ENCODE data around the gene PTPRN2.

PTPRN2 gene

DNA sequence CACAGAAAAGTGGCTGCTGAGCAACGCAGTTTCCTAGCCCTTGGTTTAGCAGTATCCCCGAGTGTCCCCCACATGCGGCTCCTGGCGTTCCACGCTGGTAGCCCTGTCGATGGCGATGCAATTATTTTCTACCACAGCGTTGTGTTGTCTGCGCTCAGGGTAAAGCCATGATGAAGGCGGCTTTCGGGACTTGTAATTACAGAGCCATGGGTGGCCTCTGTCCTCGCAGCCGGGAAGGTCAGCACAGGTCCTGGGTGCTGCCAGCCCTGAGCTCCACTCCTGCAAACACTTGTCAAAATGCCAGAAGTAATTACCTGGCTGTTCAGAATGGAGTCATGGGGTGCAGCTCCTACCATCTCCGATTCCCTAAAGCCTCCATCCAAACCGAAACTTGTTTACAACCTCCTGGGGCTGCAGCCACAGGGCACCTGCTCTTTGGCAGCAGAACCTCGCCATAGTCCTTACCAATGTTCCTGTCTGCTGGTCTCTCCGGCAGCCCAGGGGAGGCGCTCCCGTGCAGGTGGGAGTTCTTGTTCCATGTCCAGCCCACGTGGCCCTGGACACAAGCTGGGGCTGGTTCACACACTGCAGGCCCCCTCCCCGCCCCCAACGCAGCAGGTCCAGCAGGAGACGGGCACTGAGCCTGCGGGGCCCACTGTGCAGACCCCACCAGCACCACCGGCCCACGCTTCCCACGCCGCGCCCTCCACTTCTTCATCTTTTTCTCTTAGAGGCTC, 512.6 kb downstream of the PTPRN2 start:
- no peak for DNase-seq

GRCh38 chr7:158073845-158074840, 513.5 kb downstream of the PTPRN2 start:
- no peak for DNase-seq

DNA sequence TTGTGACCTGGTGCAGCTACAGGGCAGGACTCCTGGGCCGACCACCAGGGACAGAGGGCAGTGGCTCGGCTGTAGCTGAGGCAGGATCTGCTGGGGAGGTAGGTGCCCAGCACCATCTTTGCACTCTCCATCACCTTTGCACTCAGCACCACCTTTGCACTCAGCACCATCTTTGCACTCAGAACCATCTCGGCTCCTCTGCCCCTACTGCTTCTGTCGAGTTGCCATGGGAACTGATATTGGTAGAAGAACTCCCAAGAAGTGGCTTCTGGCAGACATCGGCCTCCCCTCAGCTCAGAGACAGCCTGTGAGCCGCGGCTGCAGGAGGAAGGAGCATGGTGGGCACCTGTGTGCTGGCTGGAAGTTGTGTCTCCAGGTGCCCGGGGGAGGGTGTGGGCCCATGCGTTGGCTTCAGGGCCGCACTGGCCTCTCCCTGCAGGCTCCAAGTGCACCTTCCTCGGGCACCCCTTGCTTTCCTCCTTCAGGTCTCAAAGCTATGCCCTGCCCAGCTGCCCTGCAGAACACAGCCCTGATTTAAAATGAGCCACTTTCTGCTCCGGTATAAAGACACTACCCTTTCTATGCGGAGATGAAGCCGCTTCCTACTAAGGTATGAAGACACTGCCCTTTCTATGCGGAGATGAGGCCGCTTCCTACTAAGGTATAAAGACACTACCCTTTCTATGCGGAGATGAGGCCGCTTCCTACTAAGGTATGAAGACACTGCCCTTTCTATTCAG, 514.5 kb downstream of the PTPRN2 start:
- DNase-seq = no peak

DNA sequence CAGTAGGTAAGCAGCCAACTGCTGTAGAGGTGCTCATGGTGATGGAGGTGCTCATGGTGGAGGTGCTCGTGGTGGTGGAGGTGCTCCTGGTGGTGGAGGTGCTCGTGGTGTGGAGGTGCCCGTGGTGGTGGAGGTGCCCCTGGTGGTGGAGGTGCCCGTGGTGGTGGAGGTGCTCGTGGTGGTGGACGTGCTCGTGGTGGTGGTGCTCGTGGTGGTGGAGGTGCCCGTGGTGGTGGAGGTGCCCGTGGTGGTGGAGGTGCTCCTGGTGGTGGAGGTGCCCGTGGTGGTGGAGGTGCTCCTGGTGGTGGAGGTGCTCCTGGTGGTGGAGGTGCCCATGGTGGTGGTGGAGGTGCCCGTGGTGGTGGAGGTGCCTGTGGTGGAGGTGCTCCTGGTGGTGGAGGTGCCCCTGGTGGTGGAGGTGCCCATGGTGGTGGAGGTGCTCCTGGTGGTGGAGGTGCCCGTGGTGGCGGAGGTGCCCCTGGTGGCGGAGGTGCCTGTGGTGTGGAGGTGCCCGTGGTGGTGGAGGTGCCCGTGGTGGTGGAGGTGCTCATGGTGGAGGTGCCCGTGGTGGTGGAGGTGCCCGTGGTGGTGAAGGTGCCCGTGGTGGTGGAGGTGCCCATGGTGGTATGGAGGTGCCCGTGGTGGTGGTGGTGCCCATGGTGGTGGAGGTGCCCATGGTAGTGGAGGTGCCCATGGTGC, 517.3 kb downstream of the PTPRN2 start:
- no peak for DNase-seq

DNA sequence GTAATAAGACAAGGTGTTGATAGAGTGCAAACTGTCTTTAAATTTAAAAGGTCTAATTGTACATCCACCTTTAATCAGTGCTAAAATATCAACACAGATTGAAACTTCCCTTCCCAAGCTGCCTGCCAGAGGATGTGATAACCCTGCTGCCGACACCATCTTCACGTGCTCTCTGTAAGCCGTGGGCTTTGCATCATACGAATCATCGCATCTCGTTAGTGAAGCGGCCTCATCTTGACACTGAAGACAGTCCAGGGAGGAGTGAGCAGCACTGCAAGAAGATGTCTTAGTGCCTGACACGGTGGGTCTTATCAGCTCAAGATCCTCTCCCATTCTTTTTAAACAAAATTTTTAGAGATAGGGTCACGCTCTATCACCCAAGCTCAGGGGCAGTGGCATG, 518.8 kb downstream of the PTPRN2 start:
- DNase-seq = no peak

GRCh38 chr7:158067931-158068482, 519.6 kb downstream of the PTPRN2 start:
- DNase-seq = no peak

- DNase-seq = no peak
These were observed 520.2 kb downstream of the PTPRN2 start for GRCh38 chr7:158067219-158067930.

GRCh38 chr7:158066085-158066484, 521.5 kb downstream of the PTPRN2 start:
- DNase-seq = no peak

DNA sequence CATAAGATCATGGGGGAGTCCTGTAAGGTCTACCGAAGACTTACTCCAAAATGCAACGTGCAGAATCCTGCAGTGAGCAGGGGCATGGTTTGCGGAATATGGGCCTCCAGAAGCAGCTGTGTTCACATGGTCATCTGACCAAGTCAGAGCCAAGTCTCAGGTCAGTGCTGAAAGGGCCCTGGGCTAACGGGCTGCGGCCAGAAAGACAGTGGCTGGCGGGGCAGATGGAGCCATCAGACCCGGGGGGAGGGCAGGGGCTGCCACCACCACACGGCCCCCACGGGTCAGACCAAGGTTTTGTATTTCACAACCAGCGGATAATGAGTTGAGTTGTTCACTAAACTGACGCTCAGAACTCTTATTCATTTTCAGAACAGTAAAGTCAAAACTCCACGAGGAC, 522.3 kb downstream of the PTPRN2 start:
- DNase-seq = no peak

- no peak for DNase-seq
These were observed 523.0 kb downstream of the PTPRN2 start for GRCh38 chr7:158064631-158065030.

DNA sequence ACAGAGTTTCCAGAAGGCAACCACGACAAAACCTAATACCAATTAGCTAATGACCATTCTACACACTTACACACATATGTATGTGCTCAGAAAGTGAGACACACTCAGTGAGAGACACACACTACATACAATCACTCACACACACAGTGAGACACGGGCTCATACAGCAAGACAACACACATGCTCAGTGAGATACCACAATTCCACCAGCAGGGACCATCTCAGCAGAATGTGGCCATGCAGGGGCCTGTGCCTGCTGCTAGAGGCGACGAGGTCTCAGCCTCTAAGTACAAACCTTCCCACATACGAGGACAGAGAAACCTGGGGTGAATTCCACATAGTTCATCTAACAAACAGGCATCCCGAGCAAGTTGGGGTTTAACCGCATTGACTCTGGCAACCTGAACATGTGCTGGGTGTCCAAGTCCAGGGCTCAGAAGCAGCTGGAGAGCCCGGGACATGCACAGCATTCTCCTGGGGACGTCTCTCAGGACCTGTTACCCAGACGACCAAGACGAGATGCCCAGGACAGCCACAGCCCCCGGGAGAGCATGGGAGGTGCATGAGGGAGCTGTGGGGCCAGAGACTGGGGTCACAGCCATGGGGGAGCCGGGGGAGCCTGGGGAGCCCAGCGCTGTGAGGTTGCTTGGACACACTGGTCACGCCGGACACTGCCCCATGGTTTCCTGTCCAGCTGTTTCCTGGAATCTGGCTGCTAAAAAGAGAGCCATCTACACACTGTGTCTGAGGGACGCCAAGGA, 523.6 kb downstream of the PTPRN2 start:
- DNase-seq = no peak

- DNase-seq = no peak
These were observed 525.0 kb downstream of the PTPRN2 start for GRCh38 chr7:158062661-158063060.

- no peak for DNase-seq
These were observed 525.6 kb downstream of the PTPRN2 start for GRCh38 chr7:158061884-158062656.

GRCh38 chr7:158061026-158061630, 526.5 kb downstream of the PTPRN2 start:
- no peak for DNase-seq

DNA sequence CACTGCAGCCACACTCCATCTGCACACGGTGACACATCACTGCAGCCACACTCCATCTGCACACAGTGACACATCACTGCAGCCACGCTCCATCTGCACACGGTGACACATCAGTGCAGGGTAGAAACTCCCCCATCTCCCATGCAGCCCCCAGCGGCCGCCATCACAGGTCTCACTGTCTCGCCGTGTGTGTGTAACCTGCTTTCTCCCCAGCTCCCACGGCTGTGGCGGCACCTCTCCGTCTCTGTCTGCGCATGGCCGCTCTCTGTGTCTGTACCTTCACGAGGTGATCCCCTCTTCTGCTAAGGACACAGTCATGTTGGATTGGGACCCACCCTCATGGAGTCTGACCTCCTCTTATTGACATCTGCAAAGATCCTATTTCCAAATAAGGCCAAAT, 527.4 kb downstream of the PTPRN2 start:
- no peak for DNase-seq

GRCh38 chr7:158057446-158057845, 530.2 kb downstream of the PTPRN2 start:
- DNase-seq = no peak

GRCh38 chr7:158056761-158057160, 530.9 kb downstream of the PTPRN2 start:
- no peak for DNase-seq

DNA sequence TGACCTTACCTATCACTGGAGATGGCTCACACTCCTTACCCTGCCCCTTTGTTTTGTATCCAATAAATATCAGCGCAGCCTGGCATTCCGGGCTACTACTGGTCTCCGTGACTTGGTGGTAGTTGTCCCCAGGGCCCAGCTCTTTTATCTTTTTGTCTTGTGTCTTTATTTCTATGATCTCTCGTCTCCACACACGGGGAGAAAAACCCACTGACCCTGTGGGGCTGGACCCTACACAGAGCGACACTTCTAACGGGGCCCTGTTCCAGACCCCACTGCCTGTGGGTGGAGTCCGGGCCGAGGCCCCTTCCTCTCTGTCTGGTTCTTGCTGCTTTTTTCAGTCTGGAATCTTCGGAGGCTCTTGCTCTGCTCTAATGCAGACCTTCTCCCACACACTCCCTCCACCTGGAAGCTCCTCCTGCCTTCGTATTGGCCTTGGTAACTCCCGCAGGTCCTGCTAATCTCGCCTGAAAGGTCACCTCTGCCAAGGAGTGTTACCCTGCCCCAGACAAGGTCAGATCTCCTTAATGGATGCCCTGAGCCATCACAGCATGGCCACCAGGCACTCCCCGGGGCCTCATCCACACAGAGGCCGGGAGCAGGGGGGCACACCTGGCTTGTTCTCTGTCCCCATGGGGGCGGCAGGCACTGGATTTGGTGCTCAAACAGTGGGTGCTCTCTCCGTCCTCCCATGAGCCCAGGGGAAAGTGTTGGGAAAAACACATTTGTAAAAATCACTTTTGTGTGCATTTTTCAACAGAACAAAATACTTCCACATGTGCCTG, 531.7 kb downstream of the PTPRN2 start:
- no peak for DNase-seq

DNA sequence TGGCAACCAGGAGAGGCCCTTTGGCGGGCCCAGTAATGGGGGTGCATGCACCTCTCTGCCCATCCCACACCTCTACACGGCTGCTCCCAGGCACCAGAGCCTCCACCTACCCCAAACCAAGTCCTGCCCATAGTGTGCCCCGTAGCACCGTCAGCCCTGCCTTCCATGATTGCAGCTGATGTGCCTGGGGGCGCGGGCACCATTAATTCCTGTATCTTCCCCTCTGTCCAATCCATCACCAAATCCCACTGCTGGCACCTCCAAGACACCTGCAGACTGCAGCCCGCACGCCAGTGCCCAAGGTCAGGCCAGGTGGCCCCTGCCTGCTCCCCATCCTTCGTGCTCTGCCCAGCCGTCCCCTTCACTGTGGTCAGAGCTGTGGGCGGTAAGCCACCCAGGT, 533.0 kb downstream of the PTPRN2 start:
- no peak for DNase-seq
